CD4-positive, alpha-beta T cell treated with Interleukin-17A for 1 hour (primary cell): Measurements from ENCODE around the gene TGM5.
"Not testable (repeated sequence)": the region's sequence is repeated elsewhere in the genome, so short reads cannot be mapped to it uniquely, and the experiment has no call there.

Experiments used
- DNase-seq: peaks from one replicate; pipeline ENCODE4 v3.0.0-alpha.2; 2020

Gene TGM5

DNA sequence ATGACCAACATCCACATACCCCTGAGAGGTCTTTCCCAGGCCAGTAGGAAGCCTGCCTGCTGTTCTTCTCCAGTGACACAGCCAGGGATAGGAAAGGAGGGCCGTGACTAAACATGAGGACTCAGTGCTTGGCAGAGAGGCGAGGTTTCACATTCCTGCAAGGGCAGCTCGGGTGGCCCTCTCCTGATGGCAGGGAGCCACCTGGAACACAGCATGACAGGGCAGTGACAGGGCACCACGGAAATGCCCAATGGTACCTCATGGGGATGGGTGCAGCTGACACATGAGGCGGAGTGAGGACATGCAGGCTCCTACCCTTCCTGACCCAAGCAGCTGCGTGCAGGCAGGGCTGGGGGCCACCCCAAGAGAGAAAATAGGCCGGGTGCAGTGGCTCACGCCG is 7.4 kb upstream of the TGM5 start:
- no peak for DNase-seq

DNA sequence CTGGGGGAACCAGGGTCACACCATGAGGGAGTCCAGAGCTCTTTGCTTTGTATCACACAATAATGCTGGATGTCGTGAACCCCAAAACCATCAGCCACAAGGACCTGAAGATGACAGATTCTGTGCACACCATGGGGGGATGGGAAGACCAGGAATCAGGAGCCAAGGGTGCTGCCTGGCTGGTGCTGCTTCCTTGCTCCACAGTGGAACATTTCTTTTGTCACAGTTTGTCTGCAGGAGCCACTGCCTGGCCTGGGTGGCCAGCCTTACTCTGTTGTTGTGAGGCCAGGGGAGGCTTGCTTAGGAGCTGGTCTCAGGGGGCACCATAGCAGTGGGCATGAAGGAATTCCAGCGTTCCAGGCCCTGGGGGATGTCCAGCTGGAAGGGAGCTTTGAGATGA is 6.5 kb upstream of the TGM5 start:
- DNase-seq: no peak

DNA sequence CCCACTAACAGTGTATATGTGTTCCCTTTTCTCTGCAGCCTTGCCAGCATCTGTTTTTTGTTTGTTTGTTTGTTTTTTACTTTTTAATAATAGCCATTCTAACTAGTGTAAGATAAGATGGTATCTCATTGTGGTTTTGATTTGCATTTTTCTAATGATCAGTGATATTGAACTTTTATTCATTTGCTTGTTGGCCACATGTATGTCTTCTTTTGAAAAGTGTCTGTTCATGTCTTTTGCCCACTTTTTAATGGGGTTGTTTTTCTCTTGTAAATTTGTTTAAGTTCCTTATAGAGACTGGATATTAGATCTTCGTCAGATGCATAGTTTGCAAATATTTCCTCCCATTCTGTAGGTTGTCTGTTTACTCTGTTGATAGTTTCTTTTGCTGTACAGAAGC is 5.2 kb upstream of the TGM5 start:
- DNase-seq: not testable (repeated sequence)

DNA sequence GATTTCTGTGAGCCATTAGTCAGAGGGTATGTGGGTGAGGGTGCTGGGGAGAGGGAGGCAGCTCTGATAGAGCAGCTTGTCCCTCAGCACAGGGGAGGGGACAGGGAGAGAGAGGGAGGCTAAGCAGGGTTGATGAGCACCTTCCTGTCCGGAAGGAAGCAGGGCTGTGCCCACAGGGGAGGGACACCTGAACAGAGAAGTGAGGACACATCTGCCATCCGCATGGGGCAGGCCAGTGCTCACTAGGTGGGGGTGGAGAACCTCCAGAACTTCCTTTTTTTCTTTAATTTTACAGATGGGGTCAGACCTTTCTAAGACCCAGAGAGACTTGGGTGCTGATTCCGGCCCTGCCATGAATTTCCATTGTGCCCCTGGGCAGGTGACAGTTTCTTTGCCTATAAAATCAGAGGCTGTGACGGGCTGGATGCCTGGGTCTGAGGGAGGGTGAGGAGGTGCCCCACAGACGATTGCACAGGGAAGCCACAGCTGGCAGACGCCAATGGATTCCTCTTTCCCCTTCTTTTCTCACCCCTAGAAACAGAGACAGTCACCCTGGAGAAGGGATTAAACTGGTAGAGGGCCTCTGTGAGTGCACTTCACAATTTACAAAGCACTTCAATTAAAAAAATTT is 4.1 kb upstream of the TGM5 start:
- DNase-seq: peak; percentile 20

DNA sequence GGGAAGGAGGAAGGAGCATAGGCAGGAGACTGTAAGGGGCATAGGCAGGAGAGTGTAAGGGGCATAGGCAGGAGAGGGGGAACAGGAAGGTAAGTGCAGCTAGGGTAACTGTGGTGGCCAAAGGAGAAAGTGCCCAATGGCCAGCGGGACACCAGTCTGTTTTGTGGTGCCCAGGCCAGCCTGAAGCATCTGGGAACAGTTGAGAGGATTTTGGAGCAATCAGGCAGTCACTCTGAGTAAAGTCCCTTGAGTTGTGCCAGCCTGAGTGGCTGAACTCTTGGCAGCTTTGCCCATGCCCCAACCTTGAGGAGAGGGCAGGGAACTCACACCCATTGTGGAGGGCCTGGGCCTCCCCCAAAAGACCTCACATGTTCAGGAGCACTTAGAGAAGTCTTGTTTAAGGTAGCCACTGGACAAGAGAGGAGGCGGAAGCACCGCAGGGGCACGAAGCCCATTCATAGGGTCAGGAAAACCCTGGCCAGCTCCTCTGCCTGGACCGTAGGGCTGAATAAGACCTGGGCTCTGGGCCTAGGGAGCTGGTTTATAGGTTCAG is 3.5 kb upstream of the TGM5 start:
- DNase-seq: no peak

DNA sequence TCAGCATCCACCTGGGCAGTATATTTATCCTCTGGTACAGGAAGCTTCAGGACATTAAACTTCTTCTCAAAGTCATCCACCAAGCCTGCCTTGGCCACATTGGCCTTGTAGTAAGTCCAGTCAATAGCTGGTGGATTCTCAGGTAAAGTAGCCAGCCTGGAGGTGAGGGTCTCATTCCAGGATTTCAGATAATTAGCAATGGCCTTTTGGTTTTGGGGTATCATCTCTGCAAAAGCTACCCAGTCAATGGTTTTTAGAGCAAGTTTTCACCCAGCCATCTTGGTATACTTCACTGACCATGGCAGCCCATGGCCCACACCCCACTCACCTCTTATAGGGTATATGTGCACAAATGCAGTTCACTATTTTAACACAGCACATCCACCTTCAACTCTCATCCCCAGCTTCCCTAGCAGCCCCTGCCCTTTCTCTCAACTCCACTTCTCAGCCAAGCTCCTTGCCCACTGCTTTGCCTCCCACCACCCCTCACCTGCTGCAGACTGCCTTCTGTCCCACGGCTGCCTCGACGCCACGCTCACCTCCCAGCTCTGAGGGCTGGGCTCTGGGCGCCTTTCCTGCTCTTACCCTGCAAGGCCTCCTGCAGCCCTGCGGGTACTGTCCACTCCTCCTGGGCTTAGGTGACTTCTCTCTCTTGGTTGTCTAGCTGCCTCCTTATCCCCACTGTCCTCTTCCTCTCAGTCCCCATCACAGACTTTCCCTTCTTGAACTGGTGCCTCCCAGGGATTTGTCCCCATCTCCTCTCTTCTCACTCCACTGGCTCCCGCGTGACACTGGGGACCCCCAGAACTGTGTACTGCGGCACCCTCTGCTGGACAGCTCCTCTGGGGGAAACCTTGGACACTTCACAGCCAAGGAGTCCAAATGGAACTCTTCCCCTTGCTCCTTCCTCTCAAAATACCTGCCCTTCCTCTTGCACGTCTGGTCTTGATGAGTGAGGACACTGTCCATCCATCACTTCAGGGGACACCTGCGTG is 1.7 kb upstream of the TGM5 start:
- no peak for DNase-seq

DNA sequence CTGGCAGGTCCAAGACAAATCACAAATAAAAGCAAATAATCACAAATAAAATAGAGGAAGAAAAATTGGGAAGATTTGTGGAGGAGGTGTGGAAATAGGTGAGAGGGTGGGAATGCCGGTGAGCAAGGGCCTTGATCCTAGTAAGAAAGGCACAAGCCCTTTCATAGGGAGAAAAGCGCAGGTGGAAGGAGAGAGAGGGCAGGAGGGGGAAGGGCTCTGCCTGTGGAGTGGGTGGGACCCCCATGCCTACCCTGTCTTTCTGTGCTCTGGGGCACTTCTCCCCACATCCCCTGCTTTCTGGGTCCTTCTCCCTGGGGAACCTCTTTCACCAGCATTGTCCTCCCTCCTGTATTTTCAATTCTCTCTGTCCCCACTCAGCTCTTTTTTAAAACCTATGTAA is 711 bp upstream of the TGM5 start:
- DNase-seq: no peak

DNA sequence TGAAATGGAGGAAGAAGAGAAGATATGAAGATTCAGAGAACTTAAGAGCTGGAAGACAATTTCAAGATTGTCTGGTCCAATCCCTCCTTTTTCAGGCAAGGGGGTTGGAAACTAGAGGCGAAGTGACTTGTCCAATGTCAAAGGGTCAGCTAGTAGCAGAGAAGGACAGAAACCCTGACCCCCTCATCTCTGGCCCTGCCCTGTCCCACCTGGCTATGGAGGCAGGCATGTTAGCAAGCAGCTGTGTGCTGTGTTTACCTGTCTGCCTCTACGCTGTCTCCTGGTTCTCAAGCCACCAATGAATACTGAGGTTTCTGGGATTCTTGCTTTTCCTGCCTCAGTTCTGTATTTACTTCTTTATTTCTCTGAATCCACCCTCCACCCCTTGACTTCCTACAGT is 342 bp downstream of the TGM5 start:
- DNase-seq: no peak

DNA sequence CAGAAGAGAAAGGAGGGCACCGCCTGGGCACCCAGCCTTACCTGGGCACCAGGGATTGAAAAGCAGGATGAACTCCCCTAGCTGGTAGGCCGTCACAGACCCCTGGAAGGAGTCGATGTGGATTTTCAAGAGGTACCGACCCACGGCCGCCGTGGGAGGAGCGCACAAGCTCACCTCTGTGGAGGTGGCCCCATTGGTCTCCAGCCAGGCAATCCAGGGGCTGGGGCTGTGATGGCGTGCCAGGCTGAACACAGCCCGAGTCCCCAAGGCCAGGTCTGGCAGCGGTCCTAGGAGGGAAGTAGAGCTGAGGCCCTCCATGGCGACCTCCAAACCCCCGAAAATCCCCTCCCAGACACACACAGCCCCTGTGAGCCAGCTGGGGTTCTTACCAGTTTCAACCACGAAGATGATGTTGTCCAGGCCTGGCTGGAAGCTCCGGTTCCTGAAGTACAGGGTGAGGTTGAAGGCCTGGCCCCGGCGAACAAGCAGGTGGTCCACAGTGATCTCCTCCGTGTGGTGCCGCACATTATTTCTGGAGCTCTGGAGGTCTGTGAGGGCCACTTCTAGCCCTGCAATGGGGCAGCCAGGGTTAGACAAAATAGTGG is 6.6 kb downstream of the TGM5 start:
- no peak for DNase-seq

DNA sequence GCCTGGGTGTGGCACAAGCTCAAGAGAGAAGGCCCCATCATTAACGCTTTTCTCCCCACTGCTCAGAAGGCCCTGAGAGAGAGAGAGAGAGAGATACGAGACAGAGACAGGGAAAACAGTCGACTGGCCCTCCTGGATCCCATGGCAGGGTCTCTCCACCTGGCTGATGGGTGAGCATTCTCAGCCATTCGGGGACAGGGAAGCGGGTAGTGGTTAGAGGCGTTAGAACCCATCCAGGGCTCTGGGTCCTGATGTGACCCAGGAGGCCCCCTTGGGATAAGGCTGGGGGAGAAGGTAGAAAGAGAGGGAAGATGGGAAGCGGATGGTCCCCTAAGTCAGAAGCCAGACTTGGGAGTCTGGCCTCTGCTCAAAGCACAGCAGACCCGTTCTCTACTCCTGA is 7.9 kb downstream of the TGM5 start:
- DNase-seq: no peak

DNA sequence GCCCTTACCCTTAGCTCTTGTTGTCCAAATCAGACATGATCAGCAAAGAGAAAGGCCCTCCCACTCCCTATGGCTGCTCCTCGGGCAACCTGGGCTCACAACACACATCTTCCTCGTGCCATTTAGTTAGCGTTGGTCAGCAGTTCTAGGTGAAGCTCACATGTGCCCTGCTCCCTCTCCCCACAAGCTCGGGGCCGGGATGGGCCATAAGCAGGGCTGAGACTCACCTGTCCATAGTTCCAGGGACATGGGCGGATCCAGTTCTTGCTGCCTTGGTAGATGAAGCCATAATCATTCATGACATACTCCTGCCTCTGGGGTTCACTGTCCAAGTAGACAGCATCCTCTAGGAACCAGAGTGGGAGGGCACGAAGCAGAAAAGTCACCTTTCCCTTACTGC is 10.4 kb downstream of the TGM5 start:
- no peak for DNase-seq

DNA sequence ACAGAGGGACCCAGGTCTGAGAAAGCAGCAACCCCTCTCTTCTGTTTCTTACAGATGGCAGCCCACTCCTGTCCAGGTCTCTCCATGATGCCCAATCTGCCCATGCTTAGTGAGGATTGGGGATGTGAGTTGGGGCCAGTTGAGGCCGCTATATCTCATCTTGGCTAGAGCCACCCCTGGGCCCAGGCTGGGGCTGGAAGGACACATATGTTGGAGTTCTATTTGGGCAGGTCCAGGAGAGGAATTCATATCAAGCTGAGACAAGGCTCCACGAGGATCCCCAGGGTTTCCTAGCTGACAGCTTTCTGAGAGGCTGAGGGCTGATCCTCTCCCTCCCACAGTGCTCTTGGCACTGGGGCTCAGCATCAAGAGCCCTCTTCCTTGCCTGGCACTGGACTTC is 11.4 kb downstream of the TGM5 start:
- no peak for DNase-seq

DNA sequence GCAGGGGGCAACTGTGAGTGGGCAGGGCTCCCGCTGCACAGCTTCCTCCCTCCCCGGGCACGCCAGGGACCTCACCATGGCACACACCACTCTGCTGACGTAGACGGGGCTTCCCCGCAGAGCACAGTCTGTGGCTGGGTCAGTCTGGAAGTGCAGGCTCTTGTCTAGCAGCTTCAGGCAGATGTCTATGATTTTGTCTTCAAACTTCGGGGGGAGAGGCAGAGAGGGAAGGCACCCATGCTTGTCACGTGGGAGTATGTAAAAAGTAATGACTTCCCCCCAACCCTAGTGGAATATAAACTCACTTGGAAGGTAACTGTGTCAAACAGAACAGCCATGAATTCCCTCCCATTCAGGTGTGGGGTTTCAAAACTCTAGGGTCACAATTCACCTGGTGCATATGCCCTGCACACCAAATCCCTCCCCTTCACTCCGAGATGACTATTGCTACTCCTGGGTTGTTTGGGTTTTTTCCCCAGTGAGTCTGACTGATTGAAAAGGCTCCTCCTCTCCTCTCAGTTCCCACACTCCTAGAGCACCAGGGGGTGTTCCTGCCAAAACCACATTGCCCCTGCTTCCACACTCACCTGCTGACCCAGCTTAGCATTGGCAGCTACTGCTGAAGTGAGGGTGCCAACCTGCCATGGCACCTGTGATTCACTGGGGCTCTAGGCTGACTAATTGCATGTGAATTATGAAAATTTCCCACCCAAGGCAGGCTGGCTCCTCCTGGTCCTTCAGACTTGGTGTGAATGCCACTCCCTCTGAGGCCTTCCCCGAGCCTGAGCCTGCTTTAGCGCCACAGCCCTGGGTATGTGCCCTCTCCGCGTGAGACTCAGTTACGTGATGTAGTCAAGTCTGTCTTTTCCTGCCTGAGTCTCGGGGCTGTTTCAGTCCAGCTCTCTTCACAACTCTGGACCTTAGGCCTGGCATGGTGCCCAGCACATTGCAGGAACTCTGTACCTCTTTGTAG is 13.0 kb downstream of the TGM5 start:
- peak; percentile 38 for DNase-seq

DNA sequence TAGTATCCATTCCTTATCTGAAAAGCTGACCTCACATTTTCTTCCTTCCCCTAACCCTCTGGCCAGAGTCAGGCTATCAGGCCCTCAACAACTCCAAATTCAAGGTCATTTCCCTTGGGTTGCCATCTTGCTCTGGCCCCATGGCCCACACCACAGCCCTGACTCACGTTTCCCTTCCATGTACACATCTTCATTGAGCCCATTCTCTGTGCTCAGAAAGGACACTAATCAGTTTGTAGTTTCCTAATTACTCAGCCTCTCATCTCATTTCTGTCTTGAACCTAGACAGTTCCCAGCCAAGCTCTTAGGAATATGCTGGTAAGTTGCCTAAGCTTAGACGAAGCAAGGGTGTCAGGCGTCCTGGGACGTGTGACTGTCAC is 14.9 kb downstream of the TGM5 start:
- DNase-seq: no peak

DNA sequence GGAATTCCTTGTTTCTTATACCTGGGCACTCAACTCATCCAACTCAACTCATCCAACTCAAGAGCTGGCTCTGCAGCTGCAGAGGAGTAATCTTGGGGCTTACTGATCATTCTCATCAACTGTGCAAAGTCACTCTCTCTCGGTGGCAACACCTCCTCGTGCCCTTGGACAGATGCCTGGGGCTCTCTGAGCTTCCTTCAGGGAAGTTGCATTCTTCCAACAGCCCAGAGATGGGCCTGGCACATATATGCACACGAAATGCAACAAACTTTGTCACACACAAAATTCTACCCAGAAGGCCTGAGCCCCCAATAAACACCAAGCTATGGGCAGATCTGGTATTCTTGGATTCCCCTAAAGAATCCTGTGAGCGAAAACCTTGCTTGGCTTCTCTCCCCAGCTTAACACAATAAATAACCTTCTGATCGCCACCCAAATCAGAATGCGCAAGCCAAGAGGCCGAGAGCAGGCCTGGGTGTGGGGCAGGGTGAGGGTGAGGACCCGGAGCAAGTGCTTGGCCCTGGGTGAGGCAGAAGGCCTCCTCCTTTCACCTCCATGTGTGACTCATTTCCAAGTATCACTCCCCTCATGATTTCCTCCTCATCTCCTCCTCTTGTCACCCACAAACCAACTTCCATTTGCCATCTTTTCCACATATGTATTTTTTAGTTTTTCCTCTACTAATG is 15.4 kb downstream of the TGM5 start:
- DNase-seq: no peak

DNA sequence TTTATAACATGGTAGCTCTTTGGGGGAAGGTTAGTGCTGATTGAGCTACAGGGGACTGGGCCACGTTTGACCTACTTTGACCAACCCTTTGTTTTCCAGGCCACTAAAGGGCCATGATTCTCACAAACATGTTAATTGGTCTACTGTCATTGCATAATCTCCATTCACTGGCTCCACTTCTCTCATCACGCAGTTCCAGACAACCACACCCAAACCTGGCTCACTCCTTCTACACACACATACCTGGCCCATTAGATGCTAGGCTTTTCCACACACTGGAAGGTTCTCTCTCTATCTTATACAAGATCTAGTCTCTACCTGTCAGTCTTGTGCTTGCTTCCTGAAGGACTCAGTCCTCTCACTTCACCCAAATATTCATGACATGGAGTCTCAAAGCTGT is 15.9 kb downstream of the TGM5 start:
- no peak for DNase-seq

DNA sequence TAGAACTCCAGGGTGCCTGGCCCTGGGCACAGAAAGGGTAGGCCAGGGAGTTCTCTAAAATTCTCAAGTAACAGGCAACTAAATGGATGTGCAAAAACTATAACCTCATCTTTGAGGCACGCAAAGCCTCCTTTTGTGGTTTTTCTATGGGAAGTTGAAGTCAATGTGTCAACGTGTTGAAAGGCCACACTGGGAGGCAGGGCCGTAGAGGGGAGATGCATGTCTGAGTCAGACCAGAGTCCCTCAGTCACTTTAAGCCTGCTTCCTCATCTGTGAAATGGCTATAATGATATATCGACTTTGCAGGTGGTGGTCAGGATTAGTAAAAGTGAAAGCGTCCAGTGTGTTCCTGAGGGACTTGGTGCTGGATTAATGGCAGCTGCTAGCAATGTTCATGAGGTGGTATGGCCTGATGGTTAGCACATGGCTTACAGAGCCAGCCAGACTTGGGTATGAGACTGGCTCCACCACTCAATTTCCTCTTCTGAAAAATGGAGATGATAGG is 17.0 kb downstream of the TGM5 start:
- peak; percentile 9 for DNase-seq

DNA sequence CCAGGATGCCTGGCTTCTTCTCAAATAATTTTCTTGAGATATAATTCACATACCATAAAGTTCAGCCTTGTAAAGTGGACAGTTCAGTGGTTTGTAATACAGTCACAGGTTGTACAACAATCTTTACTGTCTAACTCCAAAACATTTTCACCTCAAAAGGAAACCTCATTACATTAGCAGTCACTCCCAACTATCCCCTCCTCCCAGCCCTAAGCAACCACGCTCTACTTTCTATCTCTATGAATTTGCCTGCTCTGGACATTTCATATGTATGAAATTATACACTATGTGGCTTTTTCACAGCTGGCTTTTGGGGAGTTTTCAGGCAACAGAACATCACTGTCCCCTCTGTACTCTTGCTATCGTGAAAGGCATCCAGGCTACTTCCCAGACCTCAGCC is 17.5 kb downstream of the TGM5 start:
- no peak for DNase-seq

DNA sequence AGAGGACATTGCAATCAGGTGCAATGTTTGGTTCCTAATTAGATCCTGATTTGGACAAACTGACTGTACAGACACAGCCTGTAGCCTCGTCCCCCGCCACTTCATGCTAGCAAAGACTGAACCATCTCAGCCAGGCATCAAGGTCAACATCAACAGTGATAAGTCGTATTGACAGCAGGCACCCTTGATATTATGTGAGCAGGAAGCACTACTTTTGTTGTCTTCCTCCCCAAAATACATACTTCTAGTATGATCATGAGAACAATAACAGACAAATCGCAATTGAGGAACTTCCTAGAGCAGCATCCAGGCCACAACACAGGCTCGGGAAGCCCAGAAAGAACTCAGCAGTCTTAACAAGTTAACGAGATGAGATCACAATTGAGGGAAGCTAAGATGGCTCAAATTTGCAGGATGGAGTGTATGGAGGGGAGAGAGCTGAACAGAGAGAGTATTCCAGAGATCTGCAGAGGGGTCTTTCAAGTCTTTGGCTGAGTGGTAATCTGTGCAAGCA is 20.4 kb downstream of the TGM5 start:
- no peak for DNase-seq

DNA sequence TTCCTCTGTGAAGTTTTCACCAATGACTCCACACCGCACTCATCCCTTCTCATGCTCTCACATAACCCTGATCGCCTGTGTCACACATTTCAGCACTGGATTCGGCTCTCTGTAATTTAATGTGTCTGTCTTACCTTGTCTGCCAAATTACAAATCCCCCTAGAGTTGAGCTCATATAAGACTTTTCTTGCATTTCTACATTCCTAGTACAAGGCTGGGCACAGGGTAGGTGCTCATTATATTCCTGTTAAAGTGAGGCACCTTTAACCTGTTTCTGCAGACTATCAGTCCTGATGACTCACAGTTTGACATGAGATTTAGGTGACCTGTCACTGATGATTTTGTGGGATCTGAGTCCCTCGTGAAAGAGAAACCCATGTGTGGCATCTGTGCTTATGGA is 22.6 kb downstream of the TGM5 start:
- DNase-seq: no peak

DNA sequence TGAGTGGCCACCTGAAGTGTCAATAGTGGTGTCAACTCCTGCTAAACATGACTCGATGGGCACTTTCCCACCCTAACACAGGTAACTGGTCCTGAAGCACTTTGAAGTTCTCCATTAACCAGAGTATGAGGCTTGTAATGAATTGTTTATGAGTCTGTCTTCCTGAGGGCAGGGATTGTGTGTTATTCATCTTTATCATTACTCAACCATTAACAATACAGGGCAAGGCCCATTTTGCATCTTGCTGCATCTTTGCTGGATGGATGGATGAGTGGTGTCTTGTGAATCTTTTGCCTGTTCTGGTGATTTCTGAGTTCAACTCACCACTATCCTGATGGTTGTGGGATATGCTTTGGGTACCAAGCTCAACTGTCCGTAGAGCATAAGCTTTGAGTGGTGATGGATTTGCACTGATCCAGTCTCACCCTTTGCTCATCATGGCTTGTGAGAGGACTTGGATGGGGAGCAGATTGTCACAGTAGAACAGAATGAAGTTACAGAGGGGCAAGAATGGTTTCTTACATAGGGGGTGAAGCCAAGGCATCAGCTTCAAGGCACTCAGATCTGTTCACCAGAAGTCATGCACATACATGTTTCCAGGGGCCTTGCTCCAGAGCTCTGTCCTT is 23.6 kb downstream of the TGM5 start:
- no peak for DNase-seq
